H7 (cell line): ENCODE measurements around the gene PGM5. TPM values are rescaled to one million over a fixed set of nuclear protein-coding genes. Genes with fewer than 3 reads are reported as not detected.

Source experiments
- DNase-seq: peaks from one replicate; pipeline ENCODE4 v3.0.0; 2012
- H3K27me3 ChIP-seq: 2 replicates; pipeline ENCODE4 v1.6.0; 2011; ENCODE audit warnings: mild to moderate bottlenecking, low read length; ENCODE audit not compliant: control insufficient read depth, insufficient read depth
- H3K36me3 ChIP-seq: replicated peaks from 2 replicates; pipeline ENCODE4 v1.5.1; 2011; ENCODE audit warnings: low read length; ENCODE audit not compliant: control insufficient read depth, insufficient read depth
- H3K4me3 ChIP-seq: 2 replicates; pipeline ENCODE4 v1.5.1; 2011; ENCODE audit warnings: low read depth, mild to moderate bottlenecking, control low read depth, low read length, moderate library complexity; ENCODE audit not compliant: insufficient read depth
- total RNA-seq: library from RNA; depleted of rRNA; stranded (reverse); fragments of >200 nt; shearing (Covaris generic); gene quantifications from 2 replicates; pipeline ENCODE4 v1.2.3, GENCODE V29; 2014

Gene PGM5
- total RNA-seq, 1 experiment from 2014 or later: 0.14 TPM

DNA sequence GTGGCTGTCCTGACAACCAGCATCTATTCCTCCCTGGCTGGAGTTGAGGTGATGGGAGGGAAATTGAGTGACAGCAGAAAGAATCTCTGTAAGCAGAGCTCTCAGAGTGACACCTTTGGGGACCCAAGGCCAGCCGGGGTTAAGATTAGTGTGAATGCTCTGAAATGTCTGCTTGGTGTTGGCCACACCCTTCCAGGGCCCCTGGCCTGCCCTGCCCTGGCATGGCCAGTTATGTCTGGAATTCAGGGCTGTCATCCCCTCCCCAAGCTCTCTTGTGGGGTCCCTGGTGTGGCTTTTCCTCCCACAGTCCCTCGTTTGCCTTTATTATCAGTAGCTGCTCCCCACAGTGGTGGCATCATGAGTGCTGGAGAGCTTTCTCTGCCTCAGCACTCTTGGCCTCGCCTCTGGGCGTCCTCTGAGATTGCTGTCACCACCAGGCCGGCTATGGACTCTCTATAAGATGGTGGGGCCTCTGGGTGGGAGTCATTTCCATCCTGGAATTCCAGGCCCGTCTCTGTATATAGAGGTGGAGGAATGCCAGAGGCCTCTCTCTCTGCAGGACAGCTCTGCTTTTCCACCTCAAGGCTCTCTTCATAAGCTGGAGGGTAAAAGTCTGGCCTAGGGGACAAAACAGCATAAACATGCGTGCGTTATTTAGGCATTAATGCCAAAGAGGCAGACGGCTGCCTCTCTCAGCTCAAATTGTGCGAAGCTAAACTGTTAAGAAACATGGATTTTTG, 180.6 kb downstream of the PGM5 start:
- Histone ChIP-seq H3K36me3 (no peaks in the 10 kb centered on the region), H3K4me3 (no peak overlapping the region), H3K27me3 (peaks cover 18% of the 10 kb centered on the region; the same call in 1 of the 2 replicates)
- DNase-seq: no peak

DNA sequence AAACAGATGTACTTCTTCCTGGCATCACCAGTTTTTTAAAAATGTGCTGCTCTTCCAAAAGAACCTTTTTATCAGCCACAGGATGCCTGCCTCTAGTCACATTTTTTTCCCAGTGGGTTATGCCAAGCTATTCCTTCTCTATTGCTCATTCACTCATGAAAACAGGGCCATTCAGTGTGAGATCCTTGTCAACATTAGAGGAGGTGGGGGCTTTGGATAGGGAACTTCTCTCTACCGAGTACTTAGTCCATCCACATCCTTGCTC, 181.1 kb downstream of the PGM5 start:
- Histone ChIP-seq H3K27me3 (peaks cover 22% of the 10 kb centered on the region; the same call in 1 of the 2 replicates), H3K36me3 (no peaks in the 10 kb centered on the region), H3K4me3 (no peak overlapping the region)
- DNase-seq: no peak

DNA sequence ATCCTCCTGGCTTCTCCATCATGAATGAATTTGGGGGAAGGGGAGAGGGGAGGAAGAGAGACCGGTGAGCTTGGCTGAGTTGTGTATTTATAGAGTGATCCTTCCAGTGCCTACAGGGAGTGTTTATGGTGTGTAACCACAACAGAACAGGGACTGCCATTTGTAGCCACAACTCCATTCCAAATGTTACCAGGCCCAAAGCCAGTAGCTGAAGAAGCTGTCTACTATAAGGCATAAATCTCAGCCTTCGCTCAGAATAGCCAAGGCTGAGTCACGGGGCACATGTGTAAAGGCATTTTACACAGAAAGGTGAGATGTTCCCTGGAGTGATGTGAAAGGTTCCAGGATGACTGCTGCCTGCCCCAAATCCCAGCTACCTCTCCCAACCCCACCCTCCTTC, 181.8 kb downstream of the PGM5 start:
- Histone ChIP-seq H3K27me3 (peaks cover 22% of the 10 kb centered on the region; the same call in 1 of the 2 replicates), H3K36me3 (no peaks in the 10 kb centered on the region), H3K4me3 (no peak overlapping the region)
- no peak for DNase-seq

DNA sequence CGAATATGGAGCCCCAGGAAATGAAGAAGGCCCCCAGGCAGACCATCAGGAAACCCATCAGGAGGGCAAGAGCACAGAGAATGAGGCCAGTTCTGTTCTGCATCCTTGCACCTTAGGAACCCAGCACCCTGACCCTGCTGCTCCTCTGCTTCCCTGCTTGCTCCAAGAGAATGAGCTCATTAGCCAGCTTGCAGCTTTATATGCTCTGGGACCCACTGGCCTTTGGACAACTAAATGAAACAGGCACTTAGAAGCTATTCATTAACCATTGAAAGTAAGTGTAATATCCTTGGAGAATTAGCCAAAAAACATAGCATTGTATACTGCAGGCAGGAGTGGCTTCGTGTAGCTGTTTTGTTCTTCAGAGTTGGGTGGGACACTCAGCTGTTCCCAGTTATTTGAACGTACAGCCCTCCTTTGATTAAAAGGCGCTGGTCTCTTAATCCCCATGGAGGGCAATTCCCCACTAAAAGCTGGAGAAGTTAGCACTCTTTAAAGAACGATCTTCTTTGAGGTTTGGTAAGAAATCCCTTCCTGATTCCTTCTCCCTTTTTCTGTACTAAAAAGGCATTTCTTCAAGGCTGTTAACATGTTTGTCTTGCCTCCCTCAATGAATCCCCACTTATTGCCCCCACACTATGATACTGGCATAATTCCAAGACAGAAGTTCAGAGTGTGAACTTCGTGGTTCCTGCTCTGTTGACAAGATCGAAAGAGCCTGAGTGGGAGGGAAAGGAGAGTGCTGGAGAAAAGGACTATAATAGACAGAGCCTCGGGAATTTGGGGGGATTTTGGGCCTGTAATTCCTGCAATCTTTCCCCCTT, 184.5 kb downstream of the PGM5 start, which contains the start of gene TMEM252:
TSS of gene TMEM252 (minus strand) at position 172 of the 824 bp plus-strand sequence. CDS start at position 103, 69 bp downstream.
- peaks cover 18% of the 10 kb centered on the region; the same call in 1 of the 2 replicates for H3K27me3 ChIP-seq
- DNase-seq: no peak
- no peak within 1 kb of the TSS for H3K4me3 ChIP-seq
- no peaks in the 10 kb centered on the region for H3K36me3 ChIP-seq

DNA sequence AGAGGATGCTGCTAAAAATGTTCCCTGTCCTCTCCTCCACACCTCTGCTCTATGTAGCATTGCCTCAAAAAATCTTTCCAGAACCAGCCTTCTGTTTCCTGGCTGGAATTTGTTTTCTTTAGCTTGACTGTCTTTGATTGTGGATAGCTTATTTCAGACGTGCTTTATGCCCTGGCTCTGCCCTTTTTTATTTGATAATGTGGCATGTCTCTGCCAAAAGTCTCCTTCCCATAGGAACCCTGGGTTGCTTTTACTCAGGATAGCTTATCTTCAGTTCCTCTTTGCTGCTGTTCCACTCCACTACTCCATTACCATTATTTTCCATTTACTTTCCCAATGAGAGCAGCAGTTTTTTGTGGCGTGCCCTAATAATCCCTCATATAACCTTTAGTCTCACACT, 185.2 kb downstream of the PGM5 start:
- H3K27me3 ChIP-seq: peaks cover 18% of the 10 kb centered on the region; the same call in 1 of the 2 replicates
- DNase-seq: no peak
- H3K4me3 ChIP-seq: no peak overlapping the region
- no peaks in the 10 kb centered on the region for H3K36me3 ChIP-seq

DNA sequence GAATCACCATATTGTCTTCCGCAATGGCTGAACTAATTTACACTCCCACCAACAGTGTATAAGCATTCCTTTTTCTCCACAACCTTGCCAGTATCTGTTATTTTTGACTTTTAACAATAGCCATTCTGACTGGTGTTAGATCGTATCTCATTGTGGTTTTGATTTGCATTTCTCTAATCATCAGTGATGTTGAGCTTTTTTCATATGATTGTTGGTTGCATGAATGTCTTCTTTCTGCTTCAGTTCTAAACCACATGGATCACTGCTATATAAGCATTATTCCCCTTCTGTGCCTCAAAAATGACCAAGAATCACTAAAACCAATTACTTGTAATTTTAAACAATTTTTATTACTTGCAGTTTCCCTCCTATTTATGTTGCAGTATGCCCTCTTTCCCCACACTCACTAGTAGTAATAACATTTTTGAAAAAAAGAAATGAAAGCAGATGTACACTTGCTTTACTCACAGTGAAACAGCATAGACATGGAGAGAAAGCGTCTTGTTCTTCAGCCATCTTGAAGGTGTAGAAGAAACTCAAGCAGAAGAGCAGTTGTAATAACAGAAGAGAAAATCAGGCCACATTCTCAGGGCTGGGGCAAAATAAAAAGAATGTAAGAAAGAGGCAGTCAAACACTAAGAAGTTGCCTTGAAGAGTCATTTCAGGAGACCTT, 188.8 kb downstream of the PGM5 start:
- H3K4me3 ChIP-seq: no peak overlapping the region
- peaks cover 13% of the 10 kb centered on the region; the same call in 1 of the 2 replicates for H3K27me3 ChIP-seq
- H3K36me3 ChIP-seq: no peaks in the 10 kb centered on the region
- no peak for DNase-seq

DNA sequence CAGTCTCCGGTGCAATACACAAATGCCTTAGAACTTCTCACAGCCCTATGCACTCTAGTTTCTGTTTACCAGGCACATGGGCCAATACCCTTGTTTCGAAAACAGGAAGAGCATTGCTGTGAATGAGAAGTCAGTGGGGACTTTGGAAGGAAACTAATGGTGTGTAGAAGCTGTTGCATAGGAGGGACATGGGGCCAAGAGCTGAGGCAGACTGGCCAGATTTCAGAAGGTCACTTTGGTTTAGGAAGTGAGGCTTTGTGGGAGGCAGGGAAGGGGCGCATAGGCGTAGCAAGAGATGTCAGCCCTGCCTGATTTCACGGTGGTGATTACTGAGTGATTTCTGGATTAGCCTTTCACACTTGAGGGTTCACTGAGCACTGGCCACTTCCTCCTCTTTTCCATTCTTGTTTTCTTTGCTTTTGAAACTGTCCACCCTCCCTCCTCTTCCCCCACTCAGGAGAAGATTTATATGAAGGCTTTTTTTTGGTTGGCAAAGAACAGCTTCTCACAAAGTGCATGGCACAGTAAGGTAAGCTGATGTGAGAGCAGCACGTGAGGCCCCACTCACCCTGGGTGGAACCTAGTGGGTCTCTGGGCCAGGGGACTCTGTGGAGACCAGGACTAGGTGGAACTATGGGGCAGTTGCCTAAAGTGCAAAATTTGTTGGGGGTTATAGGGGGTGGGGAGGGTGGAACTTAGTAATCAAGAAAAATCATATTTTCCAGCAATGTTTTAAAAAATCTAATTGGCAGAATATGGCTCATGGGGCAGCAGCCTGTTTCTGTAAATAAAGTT, 190.4 kb downstream of the PGM5 start:
- no peaks in the 10 kb centered on the region for H3K36me3 ChIP-seq
- no peak for DNase-seq
- no peak overlapping the region for H3K4me3 ChIP-seq
- peaks cover 8% of the 10 kb centered on the region; the same call in 1 of the 2 replicates for H3K27me3 ChIP-seq

DNA sequence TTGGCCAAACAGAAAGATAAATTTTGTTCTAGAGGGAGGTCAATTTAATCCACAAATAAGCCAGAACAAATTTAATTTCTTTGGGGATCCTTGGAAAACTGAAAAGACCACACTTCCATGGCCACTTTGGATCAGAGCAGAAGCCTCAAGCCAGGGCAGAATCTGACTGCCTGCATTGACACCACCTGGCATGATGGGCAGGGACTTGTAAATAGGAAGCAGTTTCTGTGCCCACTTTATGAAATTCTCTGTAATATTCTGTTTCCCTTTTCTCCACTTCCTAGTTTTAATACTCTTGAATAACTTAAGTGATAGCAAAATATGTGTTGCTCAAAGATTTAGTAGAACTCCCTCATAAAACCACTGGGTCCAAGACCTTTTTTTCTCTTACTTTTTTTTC, 191.0 kb downstream of the PGM5 start:
- Histone ChIP-seq H3K36me3 (no peaks in the 10 kb centered on the region), H3K27me3 (peaks cover 5% of the 10 kb centered on the region; the same call in 1 of the 2 replicates), H3K4me3 (no peak overlapping the region)
- DNase-seq: no peak

DNA sequence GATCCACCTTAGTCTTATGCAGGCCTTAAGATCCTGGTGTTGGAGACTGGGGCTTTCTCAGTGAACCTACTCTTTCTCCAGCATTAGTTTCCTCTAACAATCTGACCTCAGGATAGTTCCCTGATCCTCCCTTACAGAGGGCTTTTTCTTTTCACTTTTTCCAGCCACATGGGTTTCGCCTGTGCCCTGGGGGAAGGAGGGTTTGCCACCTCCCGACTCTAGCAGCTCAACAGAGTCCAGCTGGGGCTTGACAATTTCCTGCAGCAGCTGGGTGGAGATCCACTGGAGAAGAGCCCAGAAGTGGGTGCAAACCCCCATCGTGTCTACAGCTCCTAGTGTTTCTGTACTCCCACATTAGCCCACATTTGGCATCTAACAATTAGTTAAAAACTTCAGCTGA, 191.8 kb downstream of the PGM5 start:
- Histone ChIP-seq H3K36me3 (no peaks in the 10 kb centered on the region), H3K27me3 (peaks cover 4% of the 10 kb centered on the region; the same call in 1 of the 2 replicates), H3K4me3 (no peak overlapping the region)
- DNase-seq: no peak

DNA sequence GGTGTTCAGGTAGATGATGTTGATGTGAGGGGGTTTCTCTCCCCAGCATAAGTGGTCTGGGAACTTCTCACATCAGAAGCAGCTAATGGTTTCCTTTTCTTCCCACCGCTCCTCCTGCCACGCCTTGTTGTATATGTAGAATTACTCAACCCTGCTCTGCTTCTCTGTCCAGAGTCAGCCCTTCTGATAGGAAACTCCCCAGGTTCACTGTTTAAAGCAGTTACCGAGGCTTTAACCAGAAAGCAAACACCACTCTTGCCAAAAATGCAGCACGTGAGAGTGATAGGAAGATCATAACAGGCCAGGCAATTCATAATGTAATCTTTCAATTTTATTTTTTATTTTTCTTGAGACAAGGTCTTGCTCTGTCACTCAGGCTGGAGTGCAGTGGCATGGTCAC, 194.8 kb downstream of the PGM5 start:
- Histone ChIP-seq H3K36me3 (no peaks in the 10 kb centered on the region), H3K27me3 (peaks cover 3% of the 10 kb centered on the region), H3K4me3 (no peak overlapping the region)

DNA sequence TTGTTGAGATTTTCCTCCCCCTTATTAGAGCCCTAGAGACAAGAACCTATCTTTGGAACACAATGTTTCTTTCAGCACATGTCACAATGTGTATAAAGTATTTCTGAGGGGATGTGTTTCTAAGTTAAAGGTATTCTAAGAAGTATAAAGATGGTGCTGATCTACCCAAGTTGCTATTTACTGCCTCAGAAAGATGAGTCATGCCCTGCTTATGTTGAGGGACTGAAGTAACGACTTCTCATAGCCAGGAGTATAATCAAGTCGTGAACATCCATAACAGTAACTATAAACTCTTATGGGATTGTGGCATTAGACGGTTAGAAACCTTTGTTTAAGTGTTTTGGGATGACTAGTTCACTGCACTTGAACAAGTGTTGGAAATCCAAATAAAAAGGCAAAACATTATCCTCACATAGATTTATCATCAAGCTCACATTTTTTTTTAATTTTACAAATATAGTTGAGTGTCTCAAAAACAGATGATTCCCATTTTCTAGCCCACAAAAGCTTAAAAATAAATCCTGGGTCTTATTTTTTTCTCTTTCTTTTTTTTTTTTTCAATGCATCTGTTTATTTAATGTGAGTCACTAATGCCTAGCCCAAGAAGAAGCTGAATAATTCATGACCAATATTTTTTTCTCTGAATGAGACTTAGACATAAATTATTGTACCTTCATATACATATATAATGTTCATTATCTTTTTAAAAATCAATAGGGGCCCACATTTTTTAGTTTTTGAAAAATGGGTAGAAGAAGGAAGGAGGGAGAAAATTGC, 196.5 kb downstream of the PGM5 start:
- Histone ChIP-seq H3K4me3 (no peak overlapping the region), H3K27me3 (peaks cover 5% of the 10 kb centered on the region), H3K36me3 (no peaks in the 10 kb centered on the region)
- no peak for DNase-seq

More for the DNA sequence above, 194.8 kb downstream of the PGM5 start:
- DNase-seq: no peak

DNA sequence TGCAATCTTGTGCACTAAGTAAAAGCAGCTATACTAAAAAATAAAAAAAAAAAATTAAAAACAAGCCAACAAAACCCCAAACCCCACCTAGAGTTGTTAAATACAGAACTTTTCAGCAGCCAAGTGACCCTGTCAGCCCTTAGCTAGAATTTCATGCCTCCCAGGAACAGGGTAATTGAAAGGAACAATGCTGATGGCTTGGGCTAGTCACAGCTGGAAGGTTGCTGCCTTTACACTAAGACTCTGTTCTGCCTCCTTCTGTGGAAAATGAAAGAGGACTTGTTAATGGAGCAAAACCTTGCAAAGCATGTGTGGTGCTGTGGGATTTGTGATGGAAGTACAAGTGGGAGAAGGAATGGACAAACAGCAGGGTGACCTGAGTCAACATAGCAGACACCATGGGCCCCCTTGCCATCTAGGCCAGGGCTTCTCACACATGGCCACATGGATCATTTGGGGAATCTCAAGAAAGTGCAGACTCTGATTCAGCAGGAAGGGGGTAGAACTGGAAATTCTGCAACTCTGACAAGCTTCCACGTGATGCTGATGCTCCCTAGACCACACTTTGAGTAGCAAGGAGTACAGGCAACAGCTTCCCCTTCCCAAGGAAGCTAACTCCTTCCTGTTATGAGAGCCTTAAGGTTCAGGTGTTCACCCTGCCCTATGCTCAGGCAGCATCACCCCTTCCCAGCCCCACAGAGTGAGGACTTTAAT, 199.2 kb downstream of the PGM5 start:
- Histone ChIP-seq H3K27me3 (peaks cover 5% of the 10 kb centered on the region), H3K36me3 (no peaks in the 10 kb centered on the region), H3K4me3 (no peak overlapping the region)
- DNase-seq: no peak

DNA sequence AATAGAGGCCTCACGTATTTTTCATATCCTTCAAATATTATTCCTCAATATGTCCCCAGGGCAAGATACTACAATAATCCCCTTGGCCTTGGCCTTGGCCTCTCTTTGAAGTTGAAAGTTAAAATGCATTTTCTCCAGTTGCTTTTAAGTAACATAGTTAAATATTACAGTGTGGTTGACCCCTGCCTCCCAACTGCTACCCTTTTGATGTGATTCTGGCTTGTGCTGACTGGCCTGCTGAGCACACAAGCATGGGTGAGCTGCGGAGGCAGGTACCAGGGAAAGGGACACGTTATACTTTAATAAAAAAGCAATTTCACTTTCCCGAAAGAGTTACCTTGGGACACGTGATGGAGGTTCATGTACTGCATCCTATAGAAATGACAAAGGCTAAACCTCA, 202.1 kb downstream of the PGM5 start:
- no peak for DNase-seq
- no peaks in the 10 kb centered on the region for H3K36me3 ChIP-seq
- H3K27me3 ChIP-seq: peaks cover 5% of the 10 kb centered on the region
- H3K4me3 ChIP-seq: no peak overlapping the region
